NCI-H82 treated with DMSO at 0.1 percent for 48 hours (cell line): ENCODE data around the gene LIPC.
A peak's percentile ranks its signal among the peaks of the same experiment; 100 is the strongest.

Source experiments
- DNase-seq: peaks from one replicate; lab custom pipeline; 2025; ENCODE audit not compliant: unreplicated experiment; lab: John Stamatoyannopoulos, UW

Gene LIPC

DNA sequence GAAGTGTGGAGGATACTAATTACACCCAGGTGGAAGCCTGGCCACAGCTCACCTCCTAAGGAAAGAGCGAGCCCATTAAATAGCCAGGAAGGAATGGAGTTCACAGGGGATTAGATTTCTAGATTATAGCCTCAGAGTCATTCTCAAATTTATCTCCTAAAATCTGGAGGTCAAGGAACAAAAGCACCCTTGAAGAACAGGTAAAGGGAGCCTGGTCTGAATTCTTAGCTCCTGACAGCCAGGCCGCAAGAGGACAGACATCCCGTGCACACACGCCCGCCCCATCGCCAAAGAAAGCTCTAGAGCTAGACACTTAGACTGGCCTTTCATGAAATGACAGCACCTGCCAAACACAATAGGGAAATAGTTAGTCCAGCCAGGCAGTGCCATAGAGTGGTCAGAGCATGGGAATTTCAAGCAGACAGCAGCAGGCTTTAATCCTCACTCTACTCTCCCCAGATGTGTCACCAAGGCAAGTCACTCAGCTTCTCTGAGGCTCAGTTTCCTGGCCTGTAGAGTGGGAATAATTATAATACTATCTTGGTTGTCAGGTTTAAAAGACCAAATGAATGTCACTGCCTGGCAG is 59.2 kb downstream of the LIPC start:
- DNase-seq: no peak

GRCh38 chr15:58491499-58492202 is 59.9 kb downstream of the LIPC start:
- no peak for DNase-seq

DNA sequence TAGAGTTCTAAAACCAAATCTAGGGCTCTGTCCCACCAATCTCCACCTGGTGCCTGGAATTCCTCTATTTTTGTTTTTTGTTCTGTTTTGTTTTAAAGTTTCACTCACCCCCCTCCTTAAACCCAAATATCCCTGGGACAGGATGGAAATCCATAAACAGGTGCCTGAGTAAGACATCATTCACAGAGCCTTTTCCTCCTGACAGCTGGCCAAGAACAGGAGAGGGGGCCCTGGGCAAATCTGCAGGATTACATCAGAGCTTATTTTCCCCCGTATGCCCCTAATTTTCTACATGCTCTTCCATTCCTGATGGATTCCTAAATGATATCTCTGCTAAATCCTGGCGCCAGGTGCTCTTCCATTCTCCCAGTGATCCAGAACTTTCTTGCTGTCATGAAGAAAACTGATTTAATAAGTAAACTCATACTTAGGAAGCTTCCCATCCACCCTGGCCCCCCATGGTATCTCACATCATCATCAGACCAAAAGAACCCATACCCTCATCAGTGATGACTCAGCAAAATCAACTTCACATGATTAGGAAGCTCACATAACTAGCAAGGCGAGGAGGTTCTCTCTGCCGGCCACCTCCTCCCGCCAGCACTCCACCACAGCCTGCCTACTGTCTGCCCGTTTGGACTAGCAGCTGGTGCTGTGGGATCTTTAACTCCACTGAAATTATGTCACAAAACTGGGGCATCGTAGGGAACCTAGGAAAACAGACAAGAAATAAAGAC is 61.0 kb downstream of the LIPC start:
- DNase-seq: peak; percentile 93

DNA sequence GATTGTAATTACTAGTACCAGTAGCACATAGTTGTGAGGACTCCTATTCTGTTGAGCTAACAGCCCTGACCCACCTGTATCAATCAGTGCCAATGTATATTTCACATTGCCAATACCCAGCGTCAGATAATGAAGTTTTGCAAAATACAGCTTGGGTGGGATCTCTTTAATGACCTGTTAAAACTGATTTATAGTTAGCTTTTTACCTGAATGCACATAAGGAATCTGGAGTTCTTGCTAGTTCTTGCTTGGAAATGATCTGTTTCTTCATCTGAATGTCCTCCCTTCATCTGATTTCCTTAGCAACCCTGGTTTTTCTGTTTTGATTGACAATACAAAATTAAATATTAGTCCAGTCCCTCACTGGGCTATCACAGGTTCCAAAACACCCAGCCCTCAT is 62.8 kb downstream of the LIPC start:
- DNase-seq: no peak

DNA sequence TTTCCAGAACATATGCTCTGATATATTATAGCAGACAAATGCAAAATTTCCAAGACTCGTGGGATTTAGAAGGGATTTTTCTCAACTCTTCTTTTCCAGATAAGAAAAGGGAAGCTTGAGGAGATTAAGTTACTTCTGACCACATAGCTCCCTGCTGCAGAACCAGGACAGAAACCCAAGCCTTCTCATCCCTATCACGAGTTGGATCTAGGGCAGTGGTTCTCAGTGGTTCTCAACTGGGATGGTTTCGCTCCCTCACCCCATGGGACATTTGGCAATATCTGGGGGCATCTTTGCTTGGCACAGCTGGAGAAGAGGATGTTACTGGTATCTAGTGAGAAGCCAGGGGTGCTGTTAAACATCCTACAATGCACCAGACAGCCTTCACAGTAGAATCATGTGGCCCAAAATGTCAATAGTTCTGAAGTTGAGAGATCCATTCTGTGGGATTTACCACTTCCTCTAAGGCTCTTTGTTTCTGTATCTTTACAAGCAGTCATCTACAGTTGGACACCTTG is 64.2 kb downstream of the LIPC start:
- DNase-seq: no peak

DNA sequence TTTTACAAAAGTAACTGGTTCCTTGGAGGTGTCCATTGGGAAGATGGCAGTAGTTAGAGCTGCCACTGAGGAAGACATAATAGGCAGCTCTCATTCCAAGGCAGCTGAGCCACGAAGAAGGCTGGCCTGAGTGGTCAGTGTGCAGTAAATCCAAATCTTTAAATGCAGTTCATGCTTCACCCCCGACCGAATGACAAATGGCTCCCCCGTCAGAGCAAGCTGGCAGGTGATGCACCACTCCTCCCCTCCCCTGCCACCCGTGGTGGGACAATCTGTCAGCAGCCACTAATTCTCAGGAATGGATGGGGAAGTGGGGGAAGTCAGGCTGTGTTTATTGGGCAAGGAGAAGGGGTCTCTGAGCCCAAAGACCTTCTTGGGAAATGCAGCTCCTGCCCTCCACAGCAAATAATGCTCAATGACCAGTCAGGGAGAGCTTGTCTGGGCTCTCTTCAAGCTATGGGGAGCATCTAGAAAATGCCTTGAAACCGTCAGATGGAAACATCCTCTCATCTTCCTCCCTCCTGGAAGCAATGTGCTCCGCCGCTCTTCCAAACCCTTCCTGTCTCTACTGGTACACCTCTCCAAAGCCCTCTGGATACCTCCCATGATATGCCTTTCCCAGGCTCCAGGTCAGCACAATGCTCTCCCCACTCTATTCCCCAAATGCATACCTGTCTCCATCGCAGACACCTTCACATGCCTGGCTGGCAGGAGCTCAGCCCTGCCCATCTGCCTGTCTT is 65.4 kb downstream of the LIPC start:
- peak; percentile 70 for DNase-seq

DNA sequence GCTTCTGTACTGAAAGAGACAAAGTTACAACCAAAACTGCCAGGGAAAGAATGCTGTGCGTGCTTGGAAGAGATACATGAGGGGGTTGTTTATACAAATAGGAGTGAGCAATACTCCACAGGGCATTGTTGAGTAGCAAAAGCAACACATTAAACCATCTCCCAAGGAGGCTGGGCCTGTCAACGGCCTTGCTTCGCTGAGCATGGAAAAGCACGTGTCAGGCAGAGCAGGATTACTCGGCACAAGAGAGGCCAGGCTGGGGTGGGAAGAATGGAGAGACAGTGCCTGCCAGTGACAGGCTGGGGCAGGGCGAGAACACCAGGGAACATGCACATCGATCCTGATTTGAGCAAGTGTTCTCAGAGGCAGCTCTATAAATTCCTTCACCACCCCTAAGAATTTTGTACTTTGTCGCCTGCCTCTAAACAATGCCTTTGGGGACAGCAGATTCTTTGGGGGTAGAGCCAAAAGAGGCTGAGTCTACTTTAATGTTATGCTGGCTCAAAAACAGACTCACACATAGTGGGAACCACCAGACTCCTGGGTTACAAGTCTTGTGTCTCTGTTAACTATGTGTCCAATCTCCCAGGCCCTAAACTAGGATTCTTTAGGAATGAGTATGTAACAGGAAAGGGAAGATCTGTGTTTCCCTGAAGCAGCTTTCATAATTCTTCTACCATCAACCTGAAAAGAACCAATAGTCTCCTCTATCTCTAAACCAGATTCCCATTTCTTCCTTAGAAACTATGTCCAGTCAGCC is 67.2 kb downstream of the LIPC start:
- DNase-seq: no peak

DNA sequence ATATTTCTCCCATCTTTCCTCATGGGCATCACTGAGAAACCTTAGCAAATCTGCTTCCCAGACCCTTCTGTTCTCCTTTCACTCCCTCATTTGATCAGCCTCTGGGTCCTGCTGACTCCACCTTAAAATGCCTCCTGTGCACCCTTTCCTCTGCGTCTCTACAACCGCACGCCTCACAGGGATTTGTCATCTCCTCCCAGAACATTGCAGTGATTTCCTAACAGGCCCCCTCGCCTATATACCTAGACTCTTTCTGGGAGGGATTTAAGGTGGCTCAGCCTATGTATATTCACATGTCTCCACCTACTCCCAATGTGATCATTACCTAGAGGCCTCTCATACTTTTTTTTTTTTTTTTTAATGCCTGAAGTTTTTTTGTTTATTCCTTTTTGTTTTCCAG is 69.2 kb downstream of the LIPC start:
- no peak for DNase-seq

DNA sequence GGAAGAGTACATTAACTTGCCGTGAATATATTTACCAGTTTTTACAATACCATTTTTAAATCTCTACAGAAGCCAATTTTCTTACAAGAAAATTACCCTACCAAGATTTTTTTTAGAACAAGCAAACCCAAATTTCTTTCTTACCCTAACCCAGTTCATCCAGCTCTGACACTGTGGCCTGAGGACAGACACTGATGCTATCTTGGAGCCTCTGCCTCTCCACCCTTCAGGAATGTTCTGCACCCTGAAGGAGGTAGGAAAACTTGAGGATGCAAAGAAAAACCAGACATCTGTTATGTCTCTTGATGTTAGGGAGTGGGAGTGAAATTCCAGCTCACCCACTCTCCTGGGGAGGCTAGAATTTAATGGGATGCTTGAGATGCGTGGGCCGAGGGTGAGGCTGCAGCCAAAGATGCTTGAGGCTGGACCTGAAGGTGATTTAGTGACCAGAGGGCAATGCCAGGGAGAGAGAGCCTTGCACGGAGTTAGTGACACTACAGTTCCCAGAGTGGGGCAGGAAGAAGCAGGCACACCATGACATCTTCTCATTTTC is 69.9 kb downstream of the LIPC start:
- DNase-seq: no peak

- DNase-seq: no peak
Observed at GRCh38 chr15:58503139-58504027, 71.6 kb downstream of the LIPC start.

GRCh38 chr15:58504674-58505234 is 73.0 kb downstream of the LIPC start:
- no peak for DNase-seq

- DNase-seq: no peak
Observed at GRCh38 chr15:58505581-58505980, 73.8 kb downstream of the LIPC start.

DNA sequence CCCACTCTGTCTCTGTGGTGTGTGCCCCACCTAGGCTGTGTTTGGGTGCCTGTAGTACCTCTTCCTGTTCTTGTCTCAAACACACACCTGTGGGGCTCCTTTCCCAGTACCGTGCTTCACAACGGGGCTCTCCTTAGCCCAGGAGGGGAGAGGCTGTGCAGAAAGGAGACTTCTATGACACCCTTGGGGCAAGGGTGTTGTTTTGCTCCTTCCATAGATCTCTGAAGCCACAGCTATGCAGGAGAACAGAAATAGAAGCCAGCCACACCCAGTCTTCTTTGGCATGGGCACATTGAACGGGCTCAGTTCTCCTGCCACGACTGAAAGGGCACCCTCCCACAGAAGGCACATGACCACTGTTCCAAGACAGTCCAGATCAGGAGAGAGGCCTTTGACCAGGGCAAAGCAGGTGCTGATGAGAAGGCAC is 74.3 kb downstream of the LIPC start:
- no peak for DNase-seq

- no peak for DNase-seq
Observed at GRCh38 chr15:58506783-58507668, 75.2 kb downstream of the LIPC start.

DNA sequence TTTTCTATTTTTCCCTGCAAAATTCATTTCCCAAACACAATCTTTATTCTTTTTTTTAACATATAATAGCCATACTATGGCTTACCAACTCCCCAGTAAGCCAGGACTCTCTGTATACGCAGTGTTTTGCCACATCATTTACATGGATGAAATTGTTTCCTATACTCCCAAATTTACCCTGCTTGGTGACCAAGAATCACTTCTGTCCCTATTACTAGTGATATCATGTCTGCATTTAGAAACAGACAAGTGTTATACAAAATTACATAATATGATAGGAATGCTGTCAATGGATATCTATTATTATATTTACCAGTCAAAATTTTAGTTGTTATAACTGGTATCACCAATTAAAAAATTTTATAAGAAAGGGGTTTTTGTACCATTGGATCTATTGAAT is 77.8 kb downstream of the LIPC start:
- no peak for DNase-seq

- no peak for DNase-seq
Observed at GRCh38 chr15:58510715-58511598, 79.2 kb downstream of the LIPC start.

DNA sequence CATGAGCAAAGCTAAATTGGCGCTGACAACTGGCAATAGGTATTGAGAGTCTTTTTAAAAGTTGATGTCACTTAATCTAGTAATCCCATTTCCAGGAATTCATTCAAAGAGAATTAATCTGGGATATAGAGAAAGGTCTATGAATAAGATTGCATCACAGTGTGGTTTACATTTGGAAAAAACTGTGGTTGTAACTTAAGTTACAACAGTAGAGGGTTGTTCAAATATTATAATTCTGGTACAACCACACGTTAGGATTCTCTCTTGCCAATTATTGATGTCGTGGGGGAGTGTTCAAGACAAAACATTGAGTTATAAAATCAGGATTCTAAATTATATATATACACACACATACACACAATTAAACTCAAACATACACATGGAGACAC is 79.8 kb downstream of the LIPC start:
- no peak for DNase-seq
